ENCODE data around the gene LRRC63. TPM values are rescaled to one million over a fixed set of nuclear protein-coding genes. Genes with fewer than 3 reads are reported as not detected.

Gene LRRC63
- polyA plus RNA-seq, 3 donors, result 0.36 TPM; not detected in 2

- Histone ChIP-seq H3K4me2 (replicated peaks; ENCODE audit: extremely low read depth, low read length, poor library complexity, severe bottlenecking) (peak overlapping the region; percentile 97), H3K27me3 (ENCODE audit: control insufficient read depth in 2 of 2, insufficient read depth in 2 of 2, low read length in 2 of 2) (no peaks in the 10 kb centered on the region), H3K79me2 (ENCODE audit: insufficient read depth, low read length) (peaks cover 97% of the 10 kb centered on the region), H3K9ac (ENCODE audit: insufficient read depth, low read length, poor library complexity, severe bottlenecking) (peak overlapping the region; percentile 48), H3K27ac (ENCODE audit: low read depth in 1 of 2, low read length in 2 of 2) (peak overlapping the region; percentile 90 to 95), H2AFZ (ENCODE audit: insufficient read depth, low read depth, low read length, poor library complexity, severe bottlenecking) (no peak overlapping the region), H3K36me3 (replicated peaks in 1 of 2; ENCODE audit: control insufficient read depth in 1 of 2, insufficient read depth in 2 of 2, low read length in 2 of 2) (peaks cover 14 to 30% of the 10 kb centered on the region in 2 donors), H4K20me1 (ENCODE audit: insufficient read depth, low read length) (peaks cover 89% of the 10 kb centered on the region), H3K4me1 (ENCODE audit: control insufficient read depth in 1 of 2, insufficient read depth in 2 of 2, low read length in 2 of 2) (peaks cover 84 to 100% of the 10 kb centered on the region in 2 donors), H3K4me3 (replicated peaks in 1 of 3; ENCODE audit: low read depth in 2 of 3, low read length in 3 of 3) (peak overlapping the region; percentile 9 to 98 (median 39)), H3K9me3 (replicated peaks in 1 of 2; ENCODE audit: control insufficient read depth in 1 of 2, insufficient read depth in 1 of 2, low read length in 2 of 2) (no peaks in the 10 kb centered on the region)
- H3K27me3 Mint-ChIP-seq (ENCODE audit: low read depth in 3 of 3), result peaks cover 0 to 3% (median 0%) of the 10 kb centered on the region in 3 donors
- H3K36me3 Mint-ChIP-seq, result peaks cover 61 to 77% of the 10 kb centered on the region in 2 donors
- peak overlapping the region; percentile 96 to 99 (median 98) for H3K27ac Mint-ChIP-seq
- H3K9me3 Mint-ChIP-seq, result peaks cover 0 to 2% (median 0%) of the 10 kb centered on the region in 7 donors
- peaks cover 92% of the 10 kb centered on the region for H3K4me1 Mint-ChIP-seq
- H3K4me3 Mint-ChIP-seq, result peak overlapping the region; percentile 71 to 87
- 80% methylated on average over 1 of the region's 2 CpGs for WGBS (ENCODE audit: insufficient coverage)
- peak; percentile 78 to 94 (median 86) for DNase-seq
- intact Hi-C loops (cut with micrococcal nuclease), result loop anchor here in 1 of 2 donors (10.0 kb wide), 1 partner anchor 231 kb away; no protein-coding TSS in a partner anchor
- no peak for TF ChIP-seq CTCF (IDR thresholded peaks at IDR 0.05)
These were observed 38.1 kb upstream of the LRRC63 start for GRCh38 chr13:46173656-46174055.

GRCh38 chr13:46176756-46177155, 35.0 kb upstream of the LRRC63 start:
- intact Hi-C loops (cut with micrococcal nuclease), result loop anchor here in 1 of 2 donors (10.0 kb wide), 1 partner anchor 228 kb away; no protein-coding TSS in a partner anchor
- Histone ChIP-seq H3K27ac (ENCODE audit: low read depth in 1 of 2, low read length in 2 of 2) (peak overlapping the region; percentile 73 to 95), H3K36me3 (replicated peaks in 1 of 2; ENCODE audit: control insufficient read depth in 1 of 2, insufficient read depth in 2 of 2, low read length in 2 of 2) (peaks cover 8 to 22% of the 10 kb centered on the region in 2 donors), H3K27me3 (ENCODE audit: control insufficient read depth in 2 of 2, insufficient read depth in 2 of 2, low read length in 2 of 2) (no peaks in the 10 kb centered on the region), H3K4me3 (replicated peaks in 1 of 3; ENCODE audit: low read depth in 2 of 3, low read length in 3 of 3) (peak overlapping the region; percentile 61 to 98 (median 98)), H3K4me2 (replicated peaks; ENCODE audit: extremely low read depth, low read length, poor library complexity, severe bottlenecking) (peak overlapping the region; percentile 97), H2AFZ (ENCODE audit: insufficient read depth, low read depth, low read length, poor library complexity, severe bottlenecking) (no peak overlapping the region), H3K9me3 (replicated peaks in 1 of 2; ENCODE audit: control insufficient read depth in 1 of 2, insufficient read depth in 1 of 2, low read length in 2 of 2) (no peaks in the 10 kb centered on the region), H3K4me1 (ENCODE audit: control insufficient read depth in 1 of 2, insufficient read depth in 2 of 2, low read length in 2 of 2) (peaks cover 56 to 79% of the 10 kb centered on the region in 2 donors), H4K20me1 (ENCODE audit: insufficient read depth, low read length) (peaks cover 83% of the 10 kb centered on the region), H3K79me2 (ENCODE audit: insufficient read depth, low read length) (peaks cover 97% of the 10 kb centered on the region), H3K9ac (ENCODE audit: insufficient read depth, low read length, poor library complexity, severe bottlenecking) (peak overlapping the region; percentile 51)
- 0% methylated on average over 1 of the region's 3 CpGs for WGBS (ENCODE audit: insufficient coverage)
- peaks cover 47 to 64% of the 10 kb centered on the region in 2 donors for H3K36me3 Mint-ChIP-seq
- peaks cover 0 to 4% (median 0%) of the 10 kb centered on the region in 7 donors for H3K9me3 Mint-ChIP-seq
- peak overlapping the region; percentile 82 to 98 for H3K4me3 Mint-ChIP-seq
- H3K27ac Mint-ChIP-seq, result peak overlapping the region; percentile 88 to 98 (median 96)
- H3K27me3 Mint-ChIP-seq (ENCODE audit: low read depth in 3 of 3), result peaks cover 0 to 6% (median 0%) of the 10 kb centered on the region in 3 donors
- peaks cover 64% of the 10 kb centered on the region for H3K4me1 Mint-ChIP-seq
- TF ChIP-seq CTCF (IDR thresholded peaks at IDR 0.05), result no peak
- DNase-seq, result peak; percentile 80 to 90 (median 87)

Measured in CD14-positive monocyte (primary cell).